Activated CD4-positive, alpha-beta T cell treated with anti-CD3 and anti-CD28 coated beads, Interleukin-2, Interleukin-6, amounts not matched to agents 100 ng/mL and 50 ng/mL, durations not matched to agents 16 hours and 8 hours (primary cell): ENCODE data around the gene PRR36.
"Not testable (repeated sequence)": the region's sequence is repeated elsewhere in the genome, so short reads cannot be mapped to it uniquely, and the experiment has no call there.

ENCODE experiments used
- DNase-seq: peaks from one replicate; pipeline ENCODE4 v3.0.0-alpha.2; 2020

PRR36 gene

GRCh38 chr19:7897292-7897691, 23.1 kb upstream of the PRR36 start:
- DNase-seq, result no peak

- DNase-seq, result no peak
Measured at GRCh38 chr19:7895565-7895964, 21.4 kb upstream of the PRR36 start.

- no peak for DNase-seq
Measured at GRCh38 chr19:7894612-7895309, 20.6 kb upstream of the PRR36 start.

GRCh38 chr19:7893362-7894101, 19.3 kb upstream of the PRR36 start:
- not testable (repeated sequence) for DNase-seq

GRCh38 chr19:7888826-7889217, 14.6 kb upstream of the PRR36 start:
- DNase-seq, result no peak

- DNase-seq, result peak; percentile 35
Measured at GRCh38 chr19:7888145-7888825, 14.1 kb upstream of the PRR36 start, which contains the start of gene LRRC8E. LRRC8E (plus strand) TSS chr19:7888510; CDS start chr19:7895604, 7,094 bp downstream.

- DNase-seq, result no peak
Measured at GRCh38 chr19:7887408-7888144, 13.4 kb upstream of the PRR36 start.

GRCh38 chr19:7885818-7886217, 11.6 kb upstream of the PRR36 start:
- no peak for DNase-seq

GRCh38 chr19:7883796-7884570, 9.8 kb upstream of the PRR36 start:
- DNase-seq, result no peak

- DNase-seq, result no peak
Measured at GRCh38 chr19:7883105-7883504, 8.9 kb upstream of the PRR36 start.

GRCh38 chr19:7881910-7882309, 7.7 kb upstream of the PRR36 start:
- no peak for DNase-seq

- DNase-seq, result no peak
Measured at GRCh38 chr19:7879836-7880235, 5.6 kb upstream of the PRR36 start.

GRCh38 chr19:7879111-7879807, 5.1 kb upstream of the PRR36 start:
- no peak for DNase-seq

- DNase-seq, result no peak
Measured at GRCh38 chr19:7877249-7877836, 3.2 kb upstream of the PRR36 start.

GRCh38 chr19:7874897-7875273, 695 bp upstream of the PRR36 start:
- no peak for DNase-seq

- no peak for DNase-seq
Measured at GRCh38 chr19:7873304-7874075, 700 bp downstream of the PRR36 start.

GRCh38 chr19:7872306-7873204, 1.6 kb downstream of the PRR36 start:
- no peak for DNase-seq

GRCh38 chr19:7871437-7872305, 2.5 kb downstream of the PRR36 start:
- peak; percentile 86 for DNase-seq
